Skeletal muscle cell (primary cell): ENCODE results near the gene POMT1.
"Not testable (repeated sequence)": the region's sequence is repeated elsewhere in the genome, so short reads cannot be mapped to it uniquely, and the experiment has no call there.

Experiments
- DNase-seq: peaks from one replicate; pipeline ENCODE4 v3.0.0-alpha.2; 2010; ENCODE audit warnings: low read depth
- H3K4me3 ChIP-seq: 2 replicates; pipeline ENCODE4 v1.5.1; 2011; ENCODE audit warnings: low read depth, mild to moderate bottlenecking, control low read depth, low read length, moderate library complexity

Gene POMT1

GRCh38 chr9:131502781-131503625 is at the start of gene POMT1:
Gene POMT1, plus strand, starts transcription at chr9:131502918. Its CDS starts 1,301 bp downstream, at chr9:131504219.
- peak within 1 kb of the TSS; percentile 82 for H3K4me3 ChIP-seq
- DNase-seq, result peak; percentile 35

- no peak for DNase-seq
These were observed 48.7 kb upstream of the POMT1 start for GRCh38 chr9:131454028-131454427.

GRCh38 chr9:131455655-131456054 is 47.1 kb upstream of the POMT1 start:
- not testable (repeated sequence) for H3K4me3 ChIP-seq, DNase-seq

More at GRCh38 chr9:131454028-131454427, 48.7 kb upstream of the POMT1 start:
- H3K4me3 ChIP-seq, result no peak overlapping the region

GRCh38 chr9:131457746-131458145 is 45.0 kb upstream of the POMT1 start:
- H3K4me3 ChIP-seq, result no peak overlapping the region
- DNase-seq, result no peak

GRCh38 chr9:131459056-131459455 is 43.7 kb upstream of the POMT1 start:
- no peak overlapping the region for H3K4me3 ChIP-seq
- DNase-seq, result no peak

- no peak overlapping the region for H3K4me3 ChIP-seq
- DNase-seq, result no peak
These were observed 41.6 kb upstream of the POMT1 start for GRCh38 chr9:131461166-131461565.

GRCh38 chr9:131464354-131465000 is 38.2 kb upstream of the POMT1 start:
- DNase-seq, result no peak
- H3K4me3 ChIP-seq, result no peak overlapping the region

- DNase-seq, result no peak
- H3K4me3 ChIP-seq, result no peak overlapping the region
These were observed 37.3 kb upstream of the POMT1 start for GRCh38 chr9:131465401-131465800.

GRCh38 chr9:131467214-131467935 is 35.3 kb upstream of the POMT1 start:
- no peak for DNase-seq
- no peak overlapping the region for H3K4me3 ChIP-seq

- no peak for DNase-seq
- no peak overlapping the region for H3K4me3 ChIP-seq
These were observed 34.7 kb upstream of the POMT1 start for GRCh38 chr9:131468031-131468430.

- no peak for DNase-seq
- H3K4me3 ChIP-seq, result no peak overlapping the region
These were observed 33.4 kb upstream of the POMT1 start for GRCh38 chr9:131469356-131469755.

- no peak overlapping the region for H3K4me3 ChIP-seq
- DNase-seq, result no peak
These were observed 32.8 kb upstream of the POMT1 start for GRCh38 chr9:131469951-131470350.

GRCh38 chr9:131470581-131470991 is 32.1 kb upstream of the POMT1 start:
- H3K4me3 ChIP-seq, result no peak overlapping the region
- no peak for DNase-seq

- not testable (repeated sequence) for H3K4me3 ChIP-seq, DNase-seq
These were observed 30.6 kb upstream of the POMT1 start for GRCh38 chr9:131472085-131472484.

GRCh38 chr9:131473198-131473885 is 29.4 kb upstream of the POMT1 start:
- H3K4me3 ChIP-seq, result no peak overlapping the region
- DNase-seq, result no peak

- DNase-seq, result no peak
- no peak overlapping the region for H3K4me3 ChIP-seq
These were observed 28.8 kb upstream of the POMT1 start for GRCh38 chr9:131473891-131474290.

GRCh38 chr9:131474711-131475110 is 28.0 kb upstream of the POMT1 start:
- H3K4me3 ChIP-seq, result no peak overlapping the region

GRCh38 chr9:131475111-131475955 is 27.4 kb upstream of the POMT1 start:
- no peak for DNase-seq
- H3K4me3 ChIP-seq, result no peak overlapping the region

More at GRCh38 chr9:131474711-131475110, 28.0 kb upstream of the POMT1 start:
- DNase-seq, result no peak
